ENCODE data around the gene C9orf72.
A peak's percentile ranks its signal among the peaks of the same experiment; 100 is the strongest.

The C9orf72 gene

GRCh38 chr9:27538647-27539046, 34.6 kb downstream of the C9orf72 start:
- DNase-seq (ENCODE audit: low spot score), result no peak

DNA sequence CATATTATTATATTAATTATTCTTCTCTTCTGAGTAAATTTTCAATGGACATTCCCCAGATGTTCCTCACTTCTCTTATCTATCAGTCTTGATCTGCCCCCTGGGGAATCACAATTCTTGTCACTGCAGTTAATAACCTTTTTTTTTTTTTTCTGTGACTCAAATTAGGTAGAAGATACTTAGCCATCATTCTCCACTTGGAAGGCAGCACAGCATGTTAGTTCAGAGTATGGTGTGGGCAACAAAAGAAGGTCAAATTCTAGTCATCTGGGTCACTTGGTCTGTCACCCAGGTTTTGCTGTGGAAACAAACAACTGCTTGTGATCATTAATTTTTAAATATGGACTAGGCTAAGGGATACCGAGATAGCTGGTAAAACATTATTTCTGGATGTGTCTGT, 35.5 kb downstream of the C9orf72 start:
- no peak for DNase-seq (ENCODE audit: low spot score)

DNA sequence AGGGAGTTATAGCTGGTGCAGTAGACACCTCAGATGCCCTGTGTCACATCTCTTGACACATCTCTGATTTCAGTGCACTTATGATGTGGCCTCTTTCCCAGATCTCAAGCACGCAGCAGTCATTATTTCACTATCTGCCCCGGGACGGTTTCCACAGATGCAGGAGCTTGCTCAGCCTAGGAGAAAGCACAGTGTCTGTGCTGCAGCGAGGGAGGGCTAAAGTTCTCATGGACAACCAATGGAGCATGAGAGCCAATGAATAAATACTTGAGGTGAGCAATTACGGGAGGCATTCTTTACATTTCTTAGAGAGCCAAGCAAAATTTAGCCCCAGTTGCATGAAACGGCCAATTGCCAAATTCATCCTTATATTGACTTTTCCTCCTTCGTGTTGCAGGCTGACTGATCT, 36.2 kb downstream of the C9orf72 start:
- DNase-seq (ENCODE audit: low spot score), result no peak

DNA sequence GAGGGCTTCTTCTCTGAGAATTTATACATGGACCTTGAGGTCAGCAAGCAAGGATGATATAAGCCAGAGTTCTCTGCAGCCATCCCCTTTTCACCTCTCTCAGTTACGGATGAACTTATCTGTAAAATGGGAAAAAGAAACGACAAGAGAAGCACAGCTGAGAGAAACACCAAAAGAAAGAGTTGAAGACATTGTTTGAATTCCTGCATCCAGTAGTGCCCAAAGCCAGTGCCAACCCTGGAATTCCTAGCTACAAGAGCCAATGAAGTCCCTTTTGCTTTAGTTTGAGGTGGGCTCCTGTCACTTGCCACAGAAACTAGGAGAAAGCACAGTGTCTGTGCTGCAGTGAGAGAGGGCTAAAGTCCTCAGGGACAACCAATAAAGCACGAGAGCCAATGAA, 37.1 kb downstream of the C9orf72 start:
- no peak for DNase-seq (ENCODE audit: low spot score)

DNA sequence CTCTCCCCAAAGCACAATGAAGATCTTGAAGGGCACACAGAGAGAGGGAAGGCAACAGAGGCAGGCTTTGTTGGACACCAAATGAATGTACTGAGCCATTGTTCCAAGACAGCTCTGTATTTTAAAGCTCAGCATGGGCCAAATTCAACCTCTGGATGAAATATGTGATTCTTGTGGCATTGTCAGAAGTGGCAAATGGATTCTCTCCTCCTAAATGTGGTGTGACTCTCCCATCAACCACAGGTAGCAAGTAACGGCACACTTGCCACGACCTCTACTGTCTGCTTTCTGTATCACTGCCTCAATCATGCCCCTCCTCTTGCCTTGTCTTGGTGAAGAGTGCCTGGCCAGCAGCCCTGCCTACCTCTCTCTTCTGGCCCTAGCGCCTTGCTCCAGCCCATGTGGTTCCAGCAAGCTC, 37.6 kb downstream of the C9orf72 start:
- DNase-seq (ENCODE audit: low spot score), result no peak

GRCh38 chr9:27534658-27535209, 38.5 kb downstream of the C9orf72 start:
- no peak for DNase-seq (ENCODE audit: low spot score)

GRCh38 chr9:27534131-27534530, 39.1 kb downstream of the C9orf72 start:
- DNase-seq (ENCODE audit: low spot score), result no peak

DNA sequence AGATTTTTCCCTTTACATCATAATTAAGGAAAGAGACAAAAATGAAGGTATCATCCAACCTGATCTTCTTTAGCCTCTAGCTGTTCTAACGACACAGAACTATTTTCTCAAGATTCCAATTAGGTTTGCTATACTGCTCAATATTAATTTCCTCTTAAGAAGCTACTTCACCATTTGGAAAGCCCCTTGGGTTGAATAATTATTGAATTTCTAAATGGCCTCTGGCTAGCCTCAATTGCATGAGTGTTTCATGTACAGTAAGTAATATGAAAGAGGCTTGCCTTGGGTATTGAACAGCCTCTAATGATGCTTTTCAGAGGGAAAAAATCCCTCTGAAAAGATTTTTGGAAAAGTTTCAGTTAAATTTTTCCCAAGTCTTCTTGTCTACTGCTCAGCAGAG, 40.0 kb downstream of the C9orf72 start:
- DNase-seq (ENCODE audit: low spot score), result no peak

GRCh38 chr9:27532046-27532445, 41.2 kb downstream of the C9orf72 start:
- no peak for DNase-seq (ENCODE audit: low spot score)

- no peak for DNase-seq (ENCODE audit: low spot score)
These were observed 42.1 kb downstream of the C9orf72 start for GRCh38 chr9:27530915-27531755.

DNA sequence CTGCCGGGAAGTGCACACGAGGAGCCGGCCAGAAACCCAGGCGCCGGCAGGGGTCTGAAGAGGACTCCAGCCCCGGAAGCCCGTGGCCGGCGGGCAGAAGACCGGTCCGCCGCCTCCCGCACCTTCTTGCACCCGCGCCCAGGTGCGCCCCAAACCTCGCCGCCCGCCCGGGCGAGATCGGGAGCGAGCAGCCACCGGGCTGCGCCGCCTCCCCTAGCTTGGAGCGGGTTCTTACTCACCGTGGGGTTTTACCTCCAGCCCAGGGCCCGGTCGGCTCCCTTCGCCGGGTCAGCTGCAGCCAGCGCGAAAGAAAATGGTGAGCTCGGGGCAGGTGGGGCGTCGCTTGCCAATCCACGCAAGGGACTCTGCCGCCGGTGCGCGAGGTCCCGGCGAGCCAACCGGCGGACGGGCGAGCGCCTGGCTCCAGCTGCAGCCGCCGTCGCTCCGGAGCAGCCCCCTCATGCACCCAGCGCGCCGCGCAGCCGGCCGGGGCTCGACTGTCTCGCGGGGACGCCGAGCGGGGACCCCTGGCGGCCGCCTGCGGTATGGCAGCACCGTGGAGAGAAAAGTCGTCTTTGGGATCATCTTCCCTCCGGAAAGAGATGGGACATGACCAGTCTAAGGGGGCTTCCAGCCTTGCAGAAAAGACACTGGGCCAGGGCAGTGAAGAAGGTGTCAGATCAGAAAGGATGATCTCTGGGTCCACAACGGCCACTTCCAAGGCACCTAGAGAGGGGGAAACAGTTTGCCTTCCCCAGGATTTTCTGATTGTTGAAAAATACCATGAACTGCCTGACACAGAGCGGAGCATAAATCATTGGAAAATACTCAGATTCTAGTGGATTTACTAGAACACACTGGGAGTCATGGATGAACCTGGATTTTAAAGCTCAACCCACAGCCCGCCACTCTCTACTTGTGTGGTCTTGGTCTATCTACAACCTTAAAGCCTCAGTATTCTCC, 43.7 kb downstream of the C9orf72 start, which contains the start of gene MOB3B:
TSS of gene MOB3B (minus strand) at position 499 of the 963 bp plus-strand sequence. CDS start 74,264 bp downstream, outside the sequence.
- DNase-seq (ENCODE audit: low spot score), result peak; percentile 91

GRCh38 chr9:27528886-27529315, 44.4 kb downstream of the C9orf72 start:
- DNase-seq (ENCODE audit: low spot score), result peak; percentile 39

- peak; percentile 68 for DNase-seq (ENCODE audit: low spot score)
These were observed 45.0 kb downstream of the C9orf72 start for GRCh38 chr9:27528076-27528885.

GRCh38 chr9:27527702-27528075, 45.6 kb downstream of the C9orf72 start:
- DNase-seq (ENCODE audit: low spot score), result no peak

DNA sequence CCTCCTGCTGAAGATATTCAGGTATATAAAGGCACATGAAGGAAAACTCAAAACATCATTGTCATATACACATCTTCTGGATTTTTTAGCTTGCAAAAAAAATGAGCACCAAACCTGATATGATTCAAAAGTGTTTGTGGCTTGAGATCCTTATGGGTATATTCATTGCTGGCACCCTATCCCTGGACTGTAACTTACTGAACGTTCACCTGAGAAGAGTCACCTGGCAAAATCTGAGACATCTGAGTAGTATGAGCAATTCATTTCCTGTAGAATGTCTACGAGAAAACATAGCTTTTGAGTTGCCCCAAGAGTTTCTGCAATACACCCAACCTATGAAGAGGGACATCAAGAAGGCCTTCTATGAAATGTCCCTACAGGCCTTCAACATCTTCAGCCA, 49.0 kb downstream of the C9orf72 start, which contains the start of gene IFNK:
TSS of gene IFNK (plus strand) at position 55 of the 400 bp plus-strand sequence. CDS start at position 102, 47 bp downstream.
- DNase-seq (ENCODE audit: low spot score), result no peak

DNA sequence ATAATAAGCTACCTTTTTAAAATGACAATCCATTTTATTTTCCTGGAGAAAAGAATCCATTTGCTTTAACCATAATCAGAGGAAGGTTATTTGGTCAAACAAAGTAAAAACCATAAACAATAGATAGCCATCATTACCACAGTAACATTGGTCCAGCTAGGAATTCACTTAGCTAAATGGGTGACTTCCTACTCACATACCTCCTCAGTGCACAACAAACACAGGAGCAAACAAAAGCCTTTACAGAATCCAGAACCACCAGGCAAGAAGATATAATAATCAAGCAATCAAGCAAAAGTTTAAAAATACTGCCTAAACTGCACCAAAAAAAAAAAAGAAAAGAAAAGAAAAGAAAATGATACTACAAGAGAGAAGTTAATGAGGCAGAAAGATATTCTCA, 50.1 kb downstream of the C9orf72 start:
- DNase-seq (ENCODE audit: low spot score), result no peak

DNA sequence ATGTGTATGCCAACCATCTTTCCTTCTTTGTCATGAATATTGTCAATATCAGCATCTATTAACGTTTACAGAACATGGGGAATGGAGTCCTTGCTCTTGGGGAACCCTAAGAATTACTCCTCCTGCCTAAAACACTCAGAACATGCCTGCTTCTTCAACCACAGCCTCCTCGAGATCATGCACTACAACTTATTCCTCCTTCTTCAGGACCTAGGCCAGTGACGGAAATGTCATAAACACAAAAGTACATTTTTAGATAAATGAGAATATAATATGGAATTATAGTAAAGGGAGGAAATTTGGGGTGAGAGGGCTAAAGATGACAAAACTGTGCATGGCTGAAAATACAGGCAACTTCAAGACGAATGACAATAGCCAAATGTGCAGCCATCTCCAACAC, 52.3 kb downstream of the C9orf72 start:
- DNase-seq (ENCODE audit: low spot score), result no peak

- peak; percentile 29 for DNase-seq (ENCODE audit: low spot score)
These were observed 53.5 kb downstream of the C9orf72 start for GRCh38 chr9:27519466-27520465.

- DNase-seq (ENCODE audit: low spot score), result no peak
These were observed 54.5 kb downstream of the C9orf72 start for GRCh38 chr9:27518809-27519208.

- no peak for DNase-seq (ENCODE audit: low spot score)
These were observed 55.3 kb downstream of the C9orf72 start for GRCh38 chr9:27518006-27518405.

All from GM03348 (cell line).